ENCODE measurements around the gene TSPAN9. TPM values are rescaled to one million over a fixed set of nuclear protein-coding genes. Genes with fewer than 3 reads are reported as not detected.

The TSPAN9 gene
- total and polyA plus RNA-seq, 4 donors, result 23.0 to 72.3 (median 33.9) TPM

GRCh38 chr12:3263939-3264922 lies 187.1 kb downstream of the TSPAN9 start:
- peak overlapping the region in 1 of 2 donors; percentile 85 for H3K27ac ChIP-seq (ENCODE audit: low read depth in 1 of 2, low read length in 1 of 2)
- TF ChIP-seq CTCF (IDR thresholded peaks at IDR 0.05; ENCODE audit: control extremely low read depth, extremely low read depth), result no peak
- no peaks in the 10 kb centered on the region for H3K9me3 ChIP-seq (ENCODE audit: control insufficient read depth in 4 of 4, insufficient read depth in 3 of 4, low read length in 3 of 4)
- no peak overlapping the region for H3K9ac ChIP-seq (ENCODE audit: insufficient read depth in 1 of 2, low read length in 2 of 2)
- no peak overlapping the region for H3K4me3 ChIP-seq
- peaks cover 0 to 8% (median 3%) of the 10 kb centered on the region in 4 donors for H3K36me3 ChIP-seq (ENCODE audit: control insufficient read depth in 4 of 4, insufficient read depth in 4 of 4, low read length in 4 of 4)
- ATAC-seq (ENCODE audit: insufficient read depth, low FRiP score), result no peak
- DNase-seq, result peak; percentile 37 to 86 (median 44)
- no peaks in the 10 kb centered on the region for H3K27me3 ChIP-seq (ENCODE audit: control insufficient read depth in 3 of 3, insufficient read depth in 3 of 3, low read length in 2 of 3)
- 83 to 86% methylated on average over 35 of the region's 35 CpGs for WGBS, 2 donors
- peaks cover 0 to 27% (median 5%) of the 10 kb centered on the region in 5 donors for H3K4me1 ChIP-seq (ENCODE audit: control insufficient read depth in 5 of 5, insufficient read depth in 5 of 5, low read length in 5 of 5)

- TF ChIP-seq CTCF (IDR thresholded peaks at IDR 0.05; ENCODE audit: control extremely low read depth, extremely low read depth), result no peak
- no peak for ATAC-seq (ENCODE audit: insufficient read depth, low FRiP score)
- no peaks in the 10 kb centered on the region for H3K9me3 ChIP-seq (ENCODE audit: control insufficient read depth in 4 of 4, insufficient read depth in 3 of 4, low read length in 3 of 4)
- DNase-seq, result no peak
- H3K4me1 ChIP-seq (ENCODE audit: control insufficient read depth in 5 of 5, insufficient read depth in 5 of 5, low read length in 5 of 5), result peaks cover 0 to 27% (median 4%) of the 10 kb centered on the region in 5 donors
- no peak overlapping the region for H3K27ac ChIP-seq (ENCODE audit: low read depth in 1 of 2, low read length in 1 of 2)
- H3K4me3 ChIP-seq, result no peak overlapping the region
- WGBS, 2 donors, result 93 to 96% methylated on average over 8 of the region's 8 CpGs
- H3K27me3 ChIP-seq (ENCODE audit: control insufficient read depth in 3 of 3, insufficient read depth in 3 of 3, low read length in 2 of 3), result no peaks in the 10 kb centered on the region
- H3K9ac ChIP-seq (ENCODE audit: insufficient read depth in 1 of 2, low read length in 2 of 2), result no peak overlapping the region
- peaks cover 0 to 8% (median 3%) of the 10 kb centered on the region in 4 donors for H3K36me3 ChIP-seq (ENCODE audit: control insufficient read depth in 4 of 4, insufficient read depth in 4 of 4, low read length in 4 of 4)
Observed at GRCh38 chr12:3265406-3265805, 188.2 kb downstream of the TSPAN9 start.

- Histone ChIP-seq H3K27ac (ENCODE audit: low read depth in 1 of 2, low read length in 1 of 2) (no peak overlapping the region), H3K27me3 (ENCODE audit: control insufficient read depth in 3 of 3, insufficient read depth in 3 of 3, low read length in 2 of 3) (no peaks in the 10 kb centered on the region), H3K36me3 (ENCODE audit: control insufficient read depth in 4 of 4, insufficient read depth in 4 of 4, low read length in 4 of 4) (peaks cover 0 to 8% (median 3%) of the 10 kb centered on the region in 4 donors), H3K9me3 (ENCODE audit: control insufficient read depth in 4 of 4, insufficient read depth in 3 of 4, low read length in 3 of 4) (no peaks in the 10 kb centered on the region), H3K4me1 (ENCODE audit: control insufficient read depth in 5 of 5, insufficient read depth in 5 of 5, low read length in 5 of 5) (peaks cover 0 to 26% (median 4%) of the 10 kb centered on the region in 5 donors), H3K4me3 (no peak overlapping the region), H3K9ac (ENCODE audit: insufficient read depth in 1 of 2, low read length in 2 of 2) (no peak overlapping the region)
- DNase-seq, result no peak
- no peak for TF ChIP-seq CTCF (IDR thresholded peaks at IDR 0.05; ENCODE audit: control extremely low read depth, extremely low read depth)
- WGBS, 2 donors, result 83 to 88% methylated on average over 8 of the region's 8 CpGs
- ATAC-seq (ENCODE audit: insufficient read depth, low FRiP score), result no peak
Observed at GRCh38 chr12:3266638-3267037, 189.5 kb downstream of the TSPAN9 start.
